Measurements from ENCODE around the gene LGMN. TPM values are rescaled to one million over a fixed set of nuclear protein-coding genes. Genes with fewer than 3 reads are reported as not detected.

Gene LGMN
- total and polyA plus RNA-seq, 9 of the 15 experiments (the other 6 are each of a cell fraction or from before 2014, with no cell fraction given), result 0.05 to 1.4 (median 0.43) TPM; not detected in 2

DNA sequence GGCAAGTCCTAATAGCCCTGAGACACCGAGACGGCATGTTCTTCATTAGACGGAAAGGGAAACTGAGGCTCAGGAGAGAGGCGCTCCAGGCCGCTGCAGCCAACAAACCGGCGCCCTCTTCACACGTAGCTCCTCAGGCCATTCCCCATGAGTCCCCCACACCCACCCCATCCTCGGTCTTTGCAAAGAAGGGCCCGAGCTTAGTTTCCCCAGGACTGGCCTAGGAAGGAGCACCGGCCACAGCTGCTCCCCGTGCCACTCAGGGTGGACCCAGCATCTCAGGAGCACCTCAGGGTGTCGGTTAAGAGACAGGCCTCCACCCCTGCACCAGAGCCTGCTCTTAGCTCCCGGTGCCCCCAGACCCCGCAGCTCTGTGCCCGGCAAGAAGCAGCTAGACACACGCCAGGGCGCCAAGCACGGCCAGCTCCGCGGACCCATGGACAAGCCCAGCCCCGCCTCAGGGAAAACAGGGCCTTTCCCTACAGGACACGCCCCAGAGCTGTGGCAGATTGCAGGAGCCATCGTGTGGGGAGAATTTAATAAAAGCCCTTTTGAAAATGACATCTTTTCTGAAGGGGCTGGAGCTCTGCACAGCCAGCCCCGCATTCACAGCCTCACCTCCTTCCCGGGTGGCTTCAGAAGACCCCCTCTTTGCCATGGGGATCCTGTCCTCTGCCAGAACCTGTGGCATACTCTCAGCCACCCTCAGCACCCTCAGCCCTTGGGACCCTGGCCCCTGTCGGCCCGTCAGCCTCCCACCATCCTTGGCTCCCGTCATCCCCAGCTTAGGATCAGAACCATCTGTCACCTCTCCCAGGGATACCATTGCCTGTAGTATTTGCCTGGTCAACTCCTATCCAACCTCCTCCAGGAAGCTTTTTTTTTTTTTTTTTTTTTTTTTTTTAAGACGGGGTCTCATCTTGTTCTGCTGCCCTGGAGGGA is 59.7 kb downstream of the LGMN start (continued):
- TF ChIP-seq ZNF174 (CRISPR knock-in tag; IDR thresholded peaks at IDR 0.05), result no peak

DNA sequence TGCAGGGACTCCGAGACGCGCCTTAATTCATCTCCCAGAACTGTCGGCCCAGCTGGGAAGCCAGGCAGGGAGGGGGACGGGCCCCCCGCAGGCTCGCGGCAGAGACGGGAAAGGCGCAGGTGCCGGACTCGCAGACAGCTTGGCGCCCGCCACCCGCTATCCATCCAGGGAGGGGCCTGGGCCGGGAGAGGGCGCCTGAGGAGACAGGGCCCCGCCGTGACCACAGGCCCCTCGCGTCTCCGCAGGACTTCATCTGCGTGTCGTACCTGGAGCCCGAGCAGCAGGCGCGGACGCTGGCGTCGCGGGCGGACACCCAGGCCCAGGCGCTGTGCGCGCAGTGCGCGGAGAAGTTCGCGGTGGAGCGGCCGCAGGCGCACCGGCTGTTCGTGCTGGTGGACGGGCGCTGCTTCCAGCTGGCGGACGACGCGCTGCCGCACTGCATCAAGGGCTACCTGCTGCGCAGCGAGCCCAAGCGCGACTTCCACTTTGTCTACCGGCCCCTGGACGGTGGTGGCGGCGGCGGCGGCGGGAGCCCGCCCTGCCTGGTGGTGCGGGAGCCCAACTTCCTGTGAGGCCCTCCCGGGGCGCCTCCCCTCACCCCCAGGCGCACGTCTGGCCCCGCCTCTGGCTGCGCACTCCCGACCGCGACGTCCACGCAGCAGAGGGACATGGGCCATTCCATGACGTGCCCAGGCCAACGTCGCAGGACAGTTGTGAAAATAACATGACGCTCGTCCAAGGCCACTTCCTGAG is 60.6 kb downstream of the LGMN start:
- TF ChIP-seq, protein P1, sequence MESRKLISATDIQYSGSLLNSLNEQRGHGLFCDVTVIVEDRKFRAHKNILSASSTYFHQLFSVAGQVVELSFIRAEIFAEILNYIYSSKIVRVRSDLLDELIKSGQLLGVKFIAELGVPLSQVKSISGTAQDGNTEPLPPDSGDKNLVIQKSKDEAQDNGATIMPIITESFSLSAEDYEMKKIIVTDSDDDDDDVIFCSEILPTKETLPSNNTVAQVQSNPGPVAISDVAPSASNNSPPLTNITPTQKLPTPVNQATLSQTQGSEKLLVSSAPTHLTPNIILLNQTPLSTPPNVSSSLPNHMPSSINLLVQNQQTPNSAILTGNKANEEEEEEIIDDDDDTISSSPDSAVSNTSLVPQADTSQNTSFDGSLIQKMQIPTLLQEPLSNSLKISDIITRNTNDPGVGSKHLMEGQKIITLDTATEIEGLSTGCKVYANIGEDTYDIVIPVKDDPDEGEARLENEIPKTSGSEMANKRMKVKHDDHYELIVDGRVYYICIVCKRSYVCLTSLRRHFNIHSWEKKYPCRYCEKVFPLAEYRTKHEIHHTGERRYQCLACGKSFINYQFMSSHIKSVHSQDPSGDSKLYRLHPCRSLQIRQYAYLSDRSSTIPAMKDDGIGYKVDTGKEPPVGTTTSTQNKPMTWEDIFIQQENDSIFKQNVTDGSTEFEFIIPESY (CRISPR knock-in tag; IDR thresholded peaks at IDR 0.05), result peak; percentile 83; the same call in 1 of the 2 replicates
- no peak for TF ChIP-seq FOS (IDR thresholded peaks at IDR 0.05; ENCODE audit: extremely low read depth, insufficient read length)
- intact Hi-C loops (cut with micrococcal nuclease), result no loop called here
- ChIA-PET CTCF (ENCODE audit: low intra/inter-chr PET ratio) (interaction anchor here (1.6 kb wide), 1 partner anchor 97 kb away, joined by 14 read pairs; no protein-coding TSS in a partner anchor), POLR2A (no interaction called here)
- H3K9me1 ChIP-seq (ENCODE audit: control insufficient read depth, insufficient read depth, low read length), result no peaks in the 10 kb centered on the region
- peaks cover 3% of the 10 kb centered on the region; the same call in 1 of the 2 replicates for H4K20me1 ChIP-seq (replicated peaks; ENCODE audit: control insufficient read depth, insufficient read depth, low read length)
- no peak for ATAC-seq
- no peak overlapping the region for H3K9ac ChIP-seq (ENCODE audit: insufficient read depth in 1 of 2, low read depth in 2 of 2, low read length in 2 of 2)
- H3K4me2 ChIP-seq (ENCODE audit: insufficient read depth, low read length), result no peak overlapping the region
- BruUV-seq (replicated peaks), result no TSS peak
- no peaks in the 10 kb centered on the region for H3K36me3 ChIP-seq (ENCODE audit: control insufficient read depth, insufficient read depth, low read length)
- peaks cover 0 to 14% of the 10 kb centered on the region in 2 experiments; a peak in 2 of 5 replicates for H3K27me3 ChIP-seq (ENCODE audit: control insufficient read depth in 2 of 2, insufficient read depth in 2 of 2, low read length in 2 of 2)
- no peak for FAIRE-seq
- H3K4me3 ChIP-seq, result no peak overlapping the region
- 100% methylated on average over 1 of the region's 80 CpGs for WGBS (ENCODE audit: insufficient coverage, low coverage, missing lambda C conversion rate)
- no peak overlapping the region for H3K27ac ChIP-seq (ENCODE audit: extremely low read depth, low read depth, low read length)
- H3K9me3 ChIP-seq (replicated peaks; ENCODE audit: control insufficient read depth, insufficient read depth, low read depth, low read length), result no peaks in the 10 kb centered on the region
- in situ Hi-C loops (cut with MboI), result no loop called here
- peaks cover 0 to 22% of the 10 kb centered on the region in 2 experiments; a peak in 2 of 5 replicates for H3K4me1 ChIP-seq (replicated peaks in 1 of 2; ENCODE audit: control insufficient read depth in 2 of 2, insufficient read depth in 2 of 2, low read length in 2 of 2)
- H3K79me2 ChIP-seq (ENCODE audit: control insufficient read depth, insufficient read depth, low read length), result no peaks in the 10 kb centered on the region
- H2AFZ ChIP-seq (ENCODE audit: low read depth, low read length), result no peak overlapping the region
- no peak for DNase-seq (ENCODE audit: extremely low read depth in 1 of 4, low spot score in 3 of 4)
